ENCODE data around the gene LPAR3.
"Not testable (repeated sequence)": the region's sequence is repeated elsewhere in the genome, so short reads cannot be mapped to it uniquely, and the experiment has no call there.

LPAR3 gene

GRCh38 chr1:84902727-84903126 is 9.7 kb upstream of the LPAR3 start:
- not testable (repeated sequence) for H2AK5ac ChIP-seq (ENCODE audit: low read length)
- no CpG with 5 or more reads among the region's 7 CpGs for WGBS (ENCODE audit: extremely low coverage, insufficient coverage, insufficient read length)

GRCh38 chr1:84899969-84900368 is 7.0 kb upstream of the LPAR3 start:
- Histone ChIP-seq H3K9ac (ENCODE audit: low read length) (no peak overlapping the region), H3K79me1 (ENCODE audit: low read length) (no peaks in the 10 kb centered on the region), H3K36me3 (ENCODE audit: control insufficient read depth in 1 of 2, insufficient read depth in 2 of 2, low read length in 2 of 2) (no peaks in the 10 kb centered on the region), H4K8ac (ENCODE audit: low read depth, low read length) (no peak overlapping the region), H3K14ac (ENCODE audit: low read length) (no peak overlapping the region), H3K4me2 (ENCODE audit: low read length) (no peak overlapping the region), H3K4ac (ENCODE audit: low read depth, low read length) (no peak overlapping the region), H3K4me3 (ENCODE audit: low read depth, low read length) (no peak overlapping the region), H4K91ac (ENCODE audit: low read depth, low read length) (no peak overlapping the region), H2AFZ (ENCODE audit: insufficient read depth, low read length, poor library complexity) (no peak overlapping the region), H3K79me2 (ENCODE audit: control insufficient read depth, insufficient read depth, low read length, poor library complexity) (no peaks in the 10 kb centered on the region), H2BK120ac (ENCODE audit: insufficient read depth, low read length, poor library complexity) (no peak overlapping the region), H3K9me3 (ENCODE audit: insufficient read depth, low read depth, low read length) (peaks cover 2% of the 10 kb centered on the region), H3K27ac (ENCODE audit: low read depth, low read length) (no peak overlapping the region), H3K18ac (ENCODE audit: low read length) (no peak overlapping the region), H3K4me1 (ENCODE audit: control insufficient read depth in 1 of 2, insufficient read depth in 2 of 2, low read length in 2 of 2) (no peaks in the 10 kb centered on the region), H4K12ac (ENCODE audit: low read depth, low read length) (no peak overlapping the region), H2BK12ac (ENCODE audit: low read length) (no peak overlapping the region), H3K27me3 (ENCODE audit: insufficient read depth, low read length) (no peaks in the 10 kb centered on the region), H2AK5ac (ENCODE audit: low read length) (no peak overlapping the region), H3K23ac (ENCODE audit: low read length) (no peak overlapping the region), H2BK5ac (ENCODE audit: low read depth, low read length, poor library complexity) (no peak overlapping the region)
- WGBS (ENCODE audit: extremely low coverage, insufficient coverage, insufficient read length) = no CpG with 5 or more reads among the region's 1 CpG
- DNase-seq = no peak

More at GRCh38 chr1:84902727-84903126, 9.7 kb upstream of the LPAR3 start:
- H2BK120ac ChIP-seq (ENCODE audit: insufficient read depth, low read length, poor library complexity); H4K12ac ChIP-seq (ENCODE audit: low read depth, low read length); H2BK12ac ChIP-seq (ENCODE audit: low read length); H3K4me1 ChIP-seq (ENCODE audit: control insufficient read depth in 1 of 2, insufficient read depth in 2 of 2, low read length in 2 of 2); H4K8ac ChIP-seq (ENCODE audit: low read depth, low read length); H3K79me1 ChIP-seq (ENCODE audit: low read length); H3K27me3 ChIP-seq (ENCODE audit: insufficient read depth, low read length); H3K4me2 ChIP-seq (ENCODE audit: low read length); H3K79me2 ChIP-seq (ENCODE audit: control insufficient read depth, insufficient read depth, low read length, poor library complexity); H2AFZ ChIP-seq (ENCODE audit: insufficient read depth, low read length, poor library complexity); H3K36me3 ChIP-seq (ENCODE audit: control insufficient read depth in 1 of 2, insufficient read depth in 2 of 2, low read length in 2 of 2); DNase-seq; H3K23ac ChIP-seq (ENCODE audit: low read length); H3K4me3 ChIP-seq (ENCODE audit: low read depth, low read length); H3K4ac ChIP-seq (ENCODE audit: low read depth, low read length); H3K9me3 ChIP-seq (ENCODE audit: insufficient read depth, low read depth, low read length); H3K9ac ChIP-seq (ENCODE audit: low read length); H3K27ac ChIP-seq (ENCODE audit: low read depth, low read length); H3K18ac ChIP-seq (ENCODE audit: low read length); H3K14ac ChIP-seq (ENCODE audit: low read length); H2BK5ac ChIP-seq (ENCODE audit: low read depth, low read length, poor library complexity); H4K91ac ChIP-seq (ENCODE audit: low read depth, low read length): not testable (repeated sequence)

GRCh38 chr1:84896279-84896678 is 3.3 kb upstream of the LPAR3 start:
- Histone ChIP-seq H4K91ac (ENCODE audit: low read depth, low read length) (no peak overlapping the region), H3K4ac (ENCODE audit: low read depth, low read length) (no peak overlapping the region), H2BK120ac (ENCODE audit: insufficient read depth, low read length, poor library complexity) (no peak overlapping the region), H3K9me3 (ENCODE audit: insufficient read depth, low read depth, low read length) (peaks cover 2% of the 10 kb centered on the region), H2BK5ac (ENCODE audit: low read depth, low read length, poor library complexity) (no peak overlapping the region), H3K27me3 (ENCODE audit: insufficient read depth, low read length) (peaks cover 26% of the 10 kb centered on the region), H3K36me3 (ENCODE audit: control insufficient read depth in 1 of 2, insufficient read depth in 2 of 2, low read length in 2 of 2) (no peaks in the 10 kb centered on the region), H2AK5ac (ENCODE audit: low read length) (no peak overlapping the region), H4K8ac (ENCODE audit: low read depth, low read length) (no peak overlapping the region), H3K18ac (ENCODE audit: low read length) (no peak overlapping the region), H3K4me3 (ENCODE audit: low read depth, low read length) (no peak overlapping the region), H3K9ac (ENCODE audit: low read length) (no peak overlapping the region), H3K27ac (ENCODE audit: low read depth, low read length) (no peak overlapping the region), H2AFZ (ENCODE audit: insufficient read depth, low read length, poor library complexity) (no peak overlapping the region), H3K79me1 (ENCODE audit: low read length) (no peaks in the 10 kb centered on the region), H3K23ac (ENCODE audit: low read length) (no peak overlapping the region), H3K14ac (ENCODE audit: low read length) (no peak overlapping the region), H4K12ac (ENCODE audit: low read depth, low read length) (no peak overlapping the region), H2BK12ac (ENCODE audit: low read length) (no peak overlapping the region), H3K4me1 (ENCODE audit: control insufficient read depth in 1 of 2, insufficient read depth in 2 of 2, low read length in 2 of 2) (peaks cover 0 to 2% of the 10 kb centered on the region in 2 experiments), H3K79me2 (ENCODE audit: control insufficient read depth, insufficient read depth, low read length, poor library complexity) (no peaks in the 10 kb centered on the region), H3K4me2 (ENCODE audit: low read length) (no peak overlapping the region)
- DNase-seq = no peak
- WGBS (ENCODE audit: extremely low coverage, insufficient coverage, insufficient read length) = no CpG with 5 or more reads among the region's 2 CpGs

- Histone ChIP-seq H2AFZ (ENCODE audit: insufficient read depth, low read length, poor library complexity) (no peak overlapping the region), H3K36me3 (ENCODE audit: control insufficient read depth in 1 of 2, insufficient read depth in 2 of 2, low read length in 2 of 2) (no peaks in the 10 kb centered on the region), H3K18ac (ENCODE audit: low read length) (no peak overlapping the region), H3K4me2 (ENCODE audit: low read length) (no peak overlapping the region), H3K27me3 (ENCODE audit: insufficient read depth, low read length) (peaks cover 26% of the 10 kb centered on the region), H2BK12ac (ENCODE audit: low read length) (no peak overlapping the region), H3K14ac (ENCODE audit: low read length) (no peak overlapping the region), H3K4me1 (ENCODE audit: control insufficient read depth in 1 of 2, insufficient read depth in 2 of 2, low read length in 2 of 2) (peaks cover 0 to 2% of the 10 kb centered on the region in 2 experiments), H3K9ac (ENCODE audit: low read length) (no peak overlapping the region), H2BK5ac (ENCODE audit: low read depth, low read length, poor library complexity) (no peak overlapping the region), H3K27ac (ENCODE audit: low read depth, low read length) (no peak overlapping the region), H2AK5ac (ENCODE audit: low read length) (no peak overlapping the region), H4K8ac (ENCODE audit: low read depth, low read length) (no peak overlapping the region), H3K79me2 (ENCODE audit: control insufficient read depth, insufficient read depth, low read length, poor library complexity) (no peaks in the 10 kb centered on the region), H4K12ac (ENCODE audit: low read depth, low read length) (no peak overlapping the region), H3K9me3 (ENCODE audit: insufficient read depth, low read depth, low read length) (peaks cover 2% of the 10 kb centered on the region), H3K23ac (ENCODE audit: low read length) (no peak overlapping the region), H3K79me1 (ENCODE audit: low read length) (no peaks in the 10 kb centered on the region), H3K4ac (ENCODE audit: low read depth, low read length) (no peak overlapping the region), H2BK120ac (ENCODE audit: insufficient read depth, low read length, poor library complexity) (no peak overlapping the region), H3K4me3 (ENCODE audit: low read depth, low read length) (no peak overlapping the region), H4K91ac (ENCODE audit: low read depth, low read length) (no peak overlapping the region)
- WGBS (ENCODE audit: extremely low coverage, insufficient coverage, insufficient read length) = no CpG with 5 or more reads among the region's 2 CpGs
- DNase-seq = no peak
Measured at GRCh38 chr1:84890566-84890965, 2.4 kb downstream of the LPAR3 start.
